HepG2 (cell line): Measurements from ENCODE around the gene ZBTB20. TPM values are rescaled to one million over a fixed set of nuclear protein-coding genes. Genes with fewer than 3 reads are reported as not detected.

Source experiments
- ATAD3A ChIP-seq: sonication (generic); formaldehyde crosslinking; IDR thresholded peaks from 2 replicates; pipeline ENCODE4 v1.4.0; 2020; ENCODE audit warnings: missing genetic modification reagents
- ATF1 ChIP-seq: IDR thresholded peaks from 2 replicates; pipeline ENCODE4 v1.6.1; 2016; ENCODE audit warnings: mild to moderate bottlenecking, control low read depth
- CEBPZ ChIP-seq: IDR thresholded peaks from 2 replicates; pipeline ENCODE4 v1.6.1; 2012; ENCODE audit warnings: low read length, improper control_type of control experiment
- GRHL1 ChIP-seq: sonication (generic); formaldehyde crosslinking; conservative IDR thresholded peaks from 2 replicates; pipeline ENCODE4 v1.8.0; 2022; ENCODE audit warnings: missing genetic modification reagents
- POLR2G ChIP-seq: fragments of 200-400 bp; formaldehyde crosslinking; IDR thresholded peaks from 2 replicates; pipeline ENCODE4 v1.6.1; 2018; ENCODE audit warnings: mild to moderate bottlenecking, low read depth, low read length, moderate library complexity
- SMC3 ChIP-seq: IDR thresholded peaks from 2 replicates; pipeline ENCODE4 v1.6.1; 2011; ENCODE audit warnings: low read length, improper control_type of control experiment
- ZNF280D ChIP-seq: sonication (generic); formaldehyde crosslinking; IDR thresholded peaks from 2 replicates; pipeline ENCODE4 v1.5.1; 2020; ENCODE audit warnings: mild to moderate bottlenecking, missing genetic modification reagents
- ZNF7 ChIP-seq: IDR thresholded peaks from 2 replicates; pipeline ENCODE4 v1.6.1; 2016; ENCODE audit warnings: missing biosample characterization, missing genetic modification reagents
- ZNF816 ChIP-seq: sonication (generic); formaldehyde crosslinking; IDR thresholded peaks from 2 replicates; pipeline ENCODE4 v1.8.0; 2022; ENCODE audit warnings: missing genetic modification reagents, mild to moderate bottlenecking, borderline replicate concordance
- polyA plus RNA-seq, 8 experiments: library from polyadenylated mRNA; depleted of rRNA in 3 of 8; stranded (reverse) in 7 of 8; unstranded in 1 of 8; fragments of >200 nt; fragmentation: Illumina TruSeq in 4 of 8; extraction: Trizol in 4 of 8; gene quantifications; 2 replicates each; pipeline versions ENCODE4 v1.2.1 to v1.2.3, GENCODE V29; 2011 to 2016; ENCODE audit warnings: low read depth in 4 of 8, missing spikeins in 1 of 8, mixed read lengths in 1 of 8; ENCODE audit not compliant: insufficient read depth in 1 of 8
- total RNA-seq, 5 experiments: library from RNA; depleted of rRNA; stranded (reverse); fragments of >200 nt; fragmentation: Illumina TruSeq; extraction: Trizol; gene quantifications; 2 replicates each; pipeline ENCODE4 v1.2.3, GENCODE V29; 2016; ENCODE audit warnings: low read depth in 1 of 5

The ZBTB20 gene
- total and polyA plus RNA-seq, 2 of the 13 experiments (the other 11 are each of a cell fraction or from before 2014, with no cell fraction given) = 1.9 to 8.8 TPM

- TF ChIP-seq ZNF280D (CRISPR knock-in tag) = no peak
- no peak for TF ChIP-seq ATAD3A (CRISPR knock-in tag)
- no peak for TF ChIP-seq CEBPZ
- no peak for TF ChIP-seq ATF1 (CRISPR knock-in tag)
- TF ChIP-seq ZNF816 (CRISPR knock-in tag) = no peak
- no peak for TF ChIP-seq POLR2G
- TF ChIP-seq ZNF7 (CRISPR knock-in tag) = no peak
- TF ChIP-seq SMC3 = no peak
- no peak for TF ChIP-seq GRHL1 (CRISPR knock-in tag)
Measured at GRCh38 chr3:114551770-114552526, 595.1 kb downstream of the ZBTB20 start (continued).
